ENCODE data around the gene NEUROD4.

DNA sequence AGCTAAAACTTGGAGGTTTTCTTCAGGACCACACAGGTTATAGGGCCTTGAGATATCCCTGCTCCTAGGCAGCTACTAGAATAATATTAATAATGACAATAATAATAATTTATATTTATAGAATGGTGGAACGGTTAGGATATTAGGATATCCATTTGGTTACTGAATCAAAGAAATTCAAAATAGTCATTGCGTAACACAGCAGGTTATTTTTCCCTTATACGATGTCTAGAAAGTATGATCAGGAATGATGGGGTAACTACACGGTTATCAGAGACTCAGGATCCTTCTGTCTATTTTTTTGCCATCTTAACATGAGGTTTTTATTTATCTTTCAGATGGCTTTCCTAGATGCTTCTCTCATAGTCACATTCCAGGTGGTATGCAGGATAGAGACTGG, 39.0 kb downstream of the NEUROD4 start:
- TF ChIP-seq CTCF (IDR thresholded peaks at IDR 0.05), result no peak
- TF ChIP-seq EP300 (IDR thresholded peaks at IDR 0.05), result no peak
- no peak for TF ChIP-seq POLR2A (IDR thresholded peaks at IDR 0.05)
- TF ChIP-seq POLR2AphosphoS5 (IDR thresholded peaks at IDR 0.05), result no peak
